HG02610 (cell line): Measurements from ENCODE around the gene TPCN2.
"Not testable (repeated sequence)": the region's sequence is repeated elsewhere in the genome, so short reads cannot be mapped to it uniquely, and the experiment has no call there.

Experiments
- ATAC-seq: cut with Tn5 transposase; IDR thresholded peaks from one replicate; pipeline ENCODE4 v1.9.1; 2021; ENCODE audit warnings: mild to moderate bottlenecking, moderate library complexity; ENCODE audit not compliant: unreplicated experiment

The TPCN2 gene

DNA sequence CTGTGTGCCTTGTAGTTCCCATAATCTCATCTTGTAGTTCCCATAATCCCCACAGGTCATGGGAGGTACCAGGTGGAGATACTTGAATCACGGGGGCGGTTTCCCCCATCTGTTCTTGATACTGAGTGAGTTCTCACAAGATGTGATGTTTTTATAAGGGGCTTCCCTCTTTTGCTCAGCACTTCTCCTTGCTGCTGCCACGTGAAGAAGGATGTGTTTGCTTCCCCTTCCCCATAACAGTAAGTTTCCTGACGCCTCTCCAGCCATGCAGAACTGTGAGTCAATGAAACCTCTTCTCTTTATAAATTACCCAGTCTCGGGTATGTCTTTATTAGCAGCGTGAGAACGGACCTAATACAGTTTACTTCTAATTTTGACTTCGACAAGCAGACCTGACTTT is 93.0 kb downstream of the TPCN2 start:
- ATAC-seq, result no peak

DNA sequence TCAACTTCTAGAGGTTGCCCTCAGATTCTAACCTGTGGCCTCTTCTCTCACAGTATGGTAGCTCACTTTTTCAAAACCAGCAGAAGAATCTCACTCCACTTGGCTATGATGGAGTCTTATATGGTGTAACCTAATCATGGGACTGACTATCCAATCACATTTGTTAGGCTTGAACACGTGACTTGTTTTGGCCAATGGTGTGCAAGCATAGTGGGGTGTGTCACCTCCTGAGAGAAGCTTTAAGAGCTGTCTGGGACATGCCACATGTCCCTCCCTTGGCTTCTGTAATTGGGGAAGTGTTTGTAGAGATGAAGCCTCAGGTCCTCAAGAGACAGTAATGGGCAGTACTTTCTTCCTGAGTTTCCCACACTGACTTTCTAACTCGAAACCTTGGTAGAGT is 94.2 kb downstream of the TPCN2 start:
- ATAC-seq, result no peak

DNA sequence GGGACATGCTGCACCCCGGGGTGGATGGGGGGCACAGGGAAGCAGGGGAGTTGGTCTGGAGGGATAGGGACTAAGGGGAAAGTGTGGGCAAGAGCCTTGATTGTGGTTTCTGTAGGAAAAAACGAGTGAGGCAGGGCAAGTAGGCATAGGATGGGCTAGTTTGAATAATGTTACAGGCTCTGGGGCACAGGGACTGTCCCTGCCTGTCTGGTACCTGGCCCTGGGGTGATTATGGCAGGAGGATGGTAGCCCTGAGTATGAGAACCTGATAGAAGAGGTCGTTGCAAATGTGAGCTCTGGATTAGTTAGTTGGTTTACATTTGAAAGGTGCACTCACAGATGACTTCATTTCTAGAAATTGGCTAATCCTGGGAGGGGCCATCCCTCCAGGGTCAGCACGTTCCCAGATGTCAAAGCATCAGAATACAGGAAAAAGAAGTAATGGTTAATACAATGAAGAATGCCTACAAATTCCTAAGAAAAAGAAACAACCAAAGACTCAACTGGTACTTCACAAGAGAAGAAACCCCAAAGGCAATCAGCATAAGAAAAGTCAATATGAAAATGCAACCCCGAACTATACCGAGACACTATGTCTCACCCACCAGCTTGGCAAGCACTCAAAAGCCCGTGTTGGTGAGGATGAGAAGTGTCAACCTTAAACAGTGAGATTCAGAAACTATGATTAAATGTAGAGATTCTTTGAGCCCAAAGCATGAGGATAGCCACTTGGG is 95.8 kb downstream of the TPCN2 start:
- ATAC-seq, result no peak

DNA sequence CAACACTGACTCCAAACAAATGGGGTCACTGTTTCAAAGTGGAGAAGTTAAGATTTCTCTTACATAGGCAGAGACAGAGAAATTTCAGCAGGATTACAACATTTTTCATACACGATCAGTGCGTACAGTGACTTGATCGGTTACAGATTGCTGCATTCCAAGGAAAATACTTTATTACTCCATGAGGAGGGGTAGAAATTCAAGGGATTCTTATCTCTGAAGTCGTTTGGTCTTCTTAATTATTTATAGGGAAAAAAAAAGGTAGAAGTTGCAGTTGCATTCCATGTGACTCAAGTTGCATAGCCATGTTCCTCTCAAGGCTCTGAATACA is 96.3 kb downstream of the TPCN2 start:
- ATAC-seq, result no peak

DNA sequence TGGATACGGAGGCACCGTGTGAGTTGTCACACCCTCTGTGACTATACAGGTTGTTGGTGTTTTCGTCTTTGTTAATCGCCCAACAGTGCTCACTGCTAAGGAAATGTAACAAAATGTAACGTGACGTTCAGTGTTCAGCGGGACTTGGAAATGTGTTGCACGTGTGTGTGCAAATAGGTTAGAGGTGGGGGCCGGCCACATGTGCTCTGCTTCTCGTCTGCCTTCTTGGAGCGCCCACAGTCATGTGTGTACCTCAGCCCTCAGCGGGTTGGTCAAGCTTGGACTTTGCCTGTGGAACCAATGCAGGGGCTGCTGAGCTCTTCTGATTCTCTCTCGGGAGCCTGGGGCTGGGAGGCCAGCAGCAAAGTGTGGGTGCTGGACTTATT is 99.6 kb downstream of the TPCN2 start:
- no peak for ATAC-seq

GRCh38 chr11:69148806-69149205 is 100.1 kb downstream of the TPCN2 start:
- ATAC-seq, result no peak

DNA sequence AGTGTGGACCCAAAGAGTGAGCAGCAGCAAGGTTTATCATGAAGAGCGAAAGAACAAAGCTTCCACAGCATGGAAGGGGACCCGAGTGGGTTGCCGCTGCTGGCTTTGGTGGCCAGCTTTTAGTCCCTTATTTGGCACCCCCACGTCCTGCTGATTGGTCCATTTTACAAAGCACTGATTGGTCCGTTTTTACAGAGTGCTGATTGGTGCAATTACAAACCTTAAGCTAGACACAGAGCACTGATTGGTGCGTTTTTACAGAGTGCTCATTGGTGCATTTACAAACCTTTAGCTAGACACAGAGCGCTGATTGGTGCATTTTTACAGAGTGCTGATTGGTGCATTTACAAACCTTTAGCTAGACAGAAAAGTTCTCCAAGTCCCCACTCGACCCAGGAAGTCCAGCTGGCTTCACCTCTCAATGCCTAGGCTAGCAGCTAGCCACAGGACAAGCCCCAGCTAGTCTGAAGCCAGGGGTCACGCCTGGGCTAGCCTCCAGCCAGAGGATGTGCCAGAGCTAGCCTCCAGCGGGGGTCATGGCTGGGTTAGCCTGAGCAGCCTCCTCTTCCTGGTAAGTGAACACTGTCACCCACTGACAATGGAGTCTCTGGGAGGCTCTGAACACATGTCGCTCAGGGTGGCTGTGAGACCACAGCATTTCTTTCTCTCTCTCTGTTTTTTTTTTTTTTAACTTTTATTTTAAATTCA is 100.8 kb downstream of the TPCN2 start:
- ATAC-seq, result not testable (repeated sequence)

DNA sequence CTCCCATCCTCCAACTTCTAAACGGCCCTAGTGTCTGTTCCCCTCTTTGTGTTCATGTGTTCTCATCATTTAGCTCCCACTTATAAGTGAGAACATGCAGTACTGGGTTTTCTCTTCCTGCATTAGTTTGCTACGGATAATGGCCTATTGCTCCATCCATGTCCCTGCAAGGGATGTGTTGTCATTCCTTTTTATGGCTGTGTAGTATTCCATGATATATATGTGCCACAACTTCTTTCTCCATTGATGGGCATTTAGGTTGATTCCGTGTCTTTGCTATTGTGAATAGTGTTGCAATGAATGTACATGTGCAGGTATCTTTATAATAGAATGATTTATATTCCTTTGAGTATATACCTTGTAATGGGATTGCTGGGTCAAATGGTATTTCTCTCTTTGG is 101.4 kb downstream of the TPCN2 start:
- ATAC-seq, result no peak

DNA sequence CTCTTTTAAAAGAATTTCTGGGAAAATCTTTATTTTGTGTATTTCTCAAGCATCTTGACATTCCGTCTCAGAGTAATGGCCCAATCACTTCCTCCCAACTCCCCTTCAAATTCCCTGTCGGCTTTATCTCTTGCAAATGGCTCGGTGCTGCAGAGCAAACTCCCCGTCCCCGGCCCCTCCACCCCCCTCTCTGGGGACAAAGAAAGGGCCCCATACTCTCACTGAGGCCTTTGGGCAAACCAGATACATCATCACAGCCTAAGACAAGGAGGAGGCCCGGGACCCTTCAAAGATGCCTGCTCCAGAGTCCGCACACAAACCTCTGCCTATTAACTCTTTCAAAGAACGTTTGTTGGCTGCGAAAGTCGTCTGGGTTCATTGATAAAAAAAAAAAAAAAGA is 103.1 kb downstream of the TPCN2 start:
- no peak for ATAC-seq

DNA sequence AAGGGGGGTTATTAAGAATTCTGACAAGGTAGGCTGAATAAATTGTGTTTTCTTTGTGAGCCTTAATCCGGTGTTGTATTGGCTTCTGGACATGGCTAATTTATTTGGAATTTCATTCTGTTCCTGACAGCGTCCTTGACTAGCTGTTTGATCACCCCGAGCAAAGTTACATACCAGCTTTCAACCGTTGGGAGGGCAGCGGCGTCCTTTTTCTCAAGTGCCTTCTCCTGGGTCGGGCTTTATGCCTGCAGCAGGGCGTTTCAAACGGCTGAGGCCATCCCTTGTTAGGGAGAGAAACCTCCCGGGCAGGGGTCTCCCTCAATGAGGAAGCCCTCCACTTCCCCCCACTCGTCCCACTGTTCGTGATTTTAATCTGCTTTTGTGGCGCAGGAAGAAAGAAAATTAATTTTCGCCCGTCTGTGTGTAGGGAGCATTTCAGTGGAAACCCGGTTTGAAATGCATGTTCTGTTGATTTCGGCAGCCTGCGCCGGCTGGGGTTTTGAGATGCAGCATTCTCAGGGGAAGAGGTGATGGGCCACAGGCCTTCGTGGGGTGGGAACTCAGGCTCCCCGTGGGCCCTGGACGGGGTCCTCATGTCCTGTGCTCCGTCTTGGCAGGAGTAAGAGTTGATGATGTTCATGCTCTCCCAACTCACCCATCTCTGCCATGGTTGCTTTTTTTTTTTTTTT is 104.1 kb downstream of the TPCN2 start:
- ATAC-seq, result no peak

GRCh38 chr11:69153661-69154060 is 104.9 kb downstream of the TPCN2 start:
- ATAC-seq, result no peak

DNA sequence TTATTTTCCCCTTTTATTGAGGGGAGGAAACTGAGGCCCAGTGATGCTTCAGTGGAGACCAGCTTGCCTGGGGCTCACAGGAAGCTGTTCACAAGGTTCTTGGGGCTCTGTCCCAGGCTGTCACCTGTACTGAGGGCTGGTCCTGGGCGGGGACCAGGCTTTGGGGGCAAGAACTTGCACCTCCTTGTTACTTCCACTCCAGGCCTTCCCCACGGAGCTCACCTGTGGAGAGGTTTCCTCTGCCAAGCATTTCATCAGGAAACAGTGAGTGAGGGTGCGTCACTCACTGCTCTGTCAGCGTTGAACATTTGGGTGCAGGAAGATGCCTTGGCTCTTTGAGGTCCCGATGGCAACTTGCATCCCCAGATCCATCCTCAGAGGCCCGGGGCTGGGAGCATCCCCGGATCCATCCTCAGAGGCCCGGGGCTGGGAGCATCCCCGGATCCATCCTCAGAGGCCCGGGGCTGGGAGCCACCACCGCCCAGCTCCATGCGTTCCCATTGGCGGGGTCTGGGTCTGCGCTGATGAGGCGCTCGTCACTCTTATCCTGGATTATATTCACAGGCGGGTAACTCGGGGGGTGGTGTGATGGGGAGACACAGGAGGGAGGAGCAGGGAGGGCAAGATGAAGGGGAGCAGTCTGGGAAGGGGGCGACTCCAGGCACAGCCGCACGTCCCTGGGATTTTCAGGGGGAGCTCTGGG is 105.6 kb downstream of the TPCN2 start:
- ATAC-seq, result no peak

DNA sequence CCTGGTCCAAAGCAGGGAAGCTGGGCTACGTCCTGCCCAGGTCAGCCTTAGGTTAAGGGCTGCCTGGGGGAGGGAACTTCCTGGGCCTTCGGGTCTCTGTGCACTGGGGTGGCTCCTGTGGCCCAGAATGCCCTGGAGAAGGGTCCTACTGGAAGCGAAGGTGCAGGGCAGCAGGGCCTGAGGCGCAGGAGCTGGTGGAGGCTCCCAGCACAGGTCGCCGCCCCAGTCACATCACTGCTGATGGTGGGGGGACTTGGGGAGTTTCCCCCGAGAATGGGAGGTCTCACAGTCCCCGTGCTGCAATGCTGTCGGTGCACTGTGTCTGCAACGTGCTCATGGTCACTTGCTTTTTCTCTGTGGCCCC is 106.2 kb downstream of the TPCN2 start:
- ATAC-seq, result no peak

GRCh38 chr11:69155302-69156234 is 106.8 kb downstream of the TPCN2 start, which contains the start of gene SMIM38:
Gene SMIM38 (plus strand): TSS chr11:69155935. CDS start chr11:69157847, 1,912 bp downstream.
- peak; percentile 54 for ATAC-seq

DNA sequence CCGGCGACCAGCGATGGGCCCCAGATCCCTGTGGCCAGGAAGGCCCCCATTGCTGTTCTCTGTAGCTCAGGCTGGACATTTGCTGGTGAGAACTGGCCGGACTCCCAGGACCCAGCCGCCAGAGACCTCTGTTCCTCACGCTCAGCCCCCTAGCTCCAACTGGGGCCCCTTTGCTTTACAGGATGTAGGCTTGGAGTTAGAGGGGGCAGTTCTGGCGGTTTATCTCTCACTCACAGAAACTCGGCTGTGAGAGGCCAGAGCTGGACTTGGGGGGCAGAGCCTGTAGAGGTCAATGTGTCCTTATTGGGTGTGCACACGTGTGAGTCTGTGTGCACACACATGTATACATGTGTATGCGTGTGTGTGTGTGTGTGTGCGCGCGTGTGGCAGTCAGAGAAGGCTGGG is 107.5 kb downstream of the TPCN2 start:
- ATAC-seq, result no peak

DNA sequence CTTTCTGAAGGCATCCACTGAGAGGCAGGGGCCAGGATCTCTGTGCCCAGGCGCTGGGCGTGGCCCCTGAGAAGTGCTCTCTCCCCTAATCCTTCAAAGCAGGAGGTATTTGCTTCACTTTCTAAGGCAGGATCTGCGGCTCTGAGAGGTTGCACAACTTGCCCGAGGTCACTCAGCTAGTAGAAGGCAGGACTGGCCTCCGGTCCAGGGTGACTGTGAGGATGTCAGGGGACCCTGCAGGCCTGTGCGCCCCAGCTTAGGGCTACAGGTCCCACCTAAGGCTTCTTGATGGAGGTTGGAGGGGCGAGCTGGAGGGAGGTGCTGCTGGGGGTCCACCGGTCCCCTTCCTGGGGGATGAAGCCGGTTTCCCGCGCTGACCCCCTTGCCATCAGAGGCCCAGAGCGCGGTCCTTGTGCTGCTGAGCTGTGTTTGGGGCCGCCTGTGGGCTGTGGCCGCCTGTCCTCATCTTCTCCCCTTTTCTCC is 108.0 kb downstream of the TPCN2 start:
- no peak for ATAC-seq

GRCh38 chr11:69157156-69157821 is 108.6 kb downstream of the TPCN2 start:
- ATAC-seq, result no peak

DNA sequence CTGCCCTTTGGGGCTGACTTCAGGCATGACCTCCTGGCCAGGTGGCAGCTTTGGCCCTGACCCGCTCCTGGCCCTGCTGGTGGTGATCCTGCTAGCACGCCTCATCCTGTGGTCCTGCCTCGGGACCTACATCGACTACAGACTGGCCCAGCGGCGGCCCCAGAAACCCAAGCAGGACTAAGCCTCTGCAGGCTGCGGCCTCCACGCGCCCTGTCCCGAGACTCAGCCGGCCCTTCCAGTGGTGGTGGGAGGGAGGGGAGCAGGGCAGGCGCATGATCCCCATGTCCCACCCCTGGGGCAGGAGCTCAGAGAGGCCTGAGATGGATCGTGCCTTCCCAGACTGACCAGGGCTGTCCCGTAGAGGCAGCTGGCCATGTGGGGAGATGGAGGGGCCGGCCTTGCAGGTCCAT is 109.1 kb downstream of the TPCN2 start:
- no peak for ATAC-seq

GRCh38 chr11:69158301-69159149 is 109.8 kb downstream of the TPCN2 start:
- ATAC-seq, result no peak
